ENCODE results near the gene DYNC2I2.
A peak's percentile ranks its signal among the peaks of the same experiment; 100 is the strongest.
"Not testable (repeated sequence)": the region's sequence is repeated elsewhere in the genome, so short reads cannot be mapped to it uniquely, and the experiment has no call there.

Gene DYNC2I2

DNA sequence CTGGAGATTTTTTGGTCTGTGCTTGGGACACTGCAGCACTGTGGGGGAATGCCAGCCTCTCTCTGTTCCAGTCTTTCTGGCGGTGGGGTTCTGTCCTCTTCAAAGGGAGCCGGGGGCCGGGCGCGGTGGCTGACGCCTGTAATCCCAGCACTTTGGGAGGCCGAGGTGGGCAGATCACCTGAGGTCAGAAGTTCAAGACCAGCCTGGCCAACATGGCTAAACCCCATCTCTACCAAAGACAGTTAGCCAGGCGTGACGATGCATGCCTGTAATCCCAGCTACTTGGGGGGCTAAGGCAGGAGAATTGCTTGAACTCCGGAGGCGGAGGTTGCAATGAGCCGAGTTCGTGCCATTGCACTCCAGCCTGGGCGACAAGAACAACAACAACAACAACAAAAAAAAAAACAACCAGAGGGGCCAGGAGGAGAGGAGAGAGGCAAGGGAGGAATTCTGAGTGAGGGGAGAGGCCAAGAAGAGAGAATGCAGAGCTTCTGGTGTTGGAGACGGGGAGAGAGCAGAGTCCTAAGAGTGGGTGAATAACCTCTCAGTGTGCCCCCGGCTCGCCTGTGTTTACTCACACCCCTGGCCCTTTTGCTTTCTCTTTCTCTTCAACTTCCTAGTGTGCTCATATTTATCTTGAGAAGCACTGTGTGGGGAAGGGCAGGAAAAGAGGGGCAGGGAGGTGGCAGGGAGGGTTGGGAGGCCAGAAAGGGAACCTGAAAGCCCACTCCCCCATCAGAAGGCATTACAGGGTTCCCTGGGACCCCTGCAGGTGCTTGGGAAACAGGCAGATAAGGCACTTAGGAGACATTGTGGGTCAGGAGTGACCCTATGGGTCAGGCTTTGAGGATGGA, 29.2 kb upstream of the DYNC2I2 start:
- peak; percentile 81 for DNase-seq (ENCODE audit: low spot score)

DNA sequence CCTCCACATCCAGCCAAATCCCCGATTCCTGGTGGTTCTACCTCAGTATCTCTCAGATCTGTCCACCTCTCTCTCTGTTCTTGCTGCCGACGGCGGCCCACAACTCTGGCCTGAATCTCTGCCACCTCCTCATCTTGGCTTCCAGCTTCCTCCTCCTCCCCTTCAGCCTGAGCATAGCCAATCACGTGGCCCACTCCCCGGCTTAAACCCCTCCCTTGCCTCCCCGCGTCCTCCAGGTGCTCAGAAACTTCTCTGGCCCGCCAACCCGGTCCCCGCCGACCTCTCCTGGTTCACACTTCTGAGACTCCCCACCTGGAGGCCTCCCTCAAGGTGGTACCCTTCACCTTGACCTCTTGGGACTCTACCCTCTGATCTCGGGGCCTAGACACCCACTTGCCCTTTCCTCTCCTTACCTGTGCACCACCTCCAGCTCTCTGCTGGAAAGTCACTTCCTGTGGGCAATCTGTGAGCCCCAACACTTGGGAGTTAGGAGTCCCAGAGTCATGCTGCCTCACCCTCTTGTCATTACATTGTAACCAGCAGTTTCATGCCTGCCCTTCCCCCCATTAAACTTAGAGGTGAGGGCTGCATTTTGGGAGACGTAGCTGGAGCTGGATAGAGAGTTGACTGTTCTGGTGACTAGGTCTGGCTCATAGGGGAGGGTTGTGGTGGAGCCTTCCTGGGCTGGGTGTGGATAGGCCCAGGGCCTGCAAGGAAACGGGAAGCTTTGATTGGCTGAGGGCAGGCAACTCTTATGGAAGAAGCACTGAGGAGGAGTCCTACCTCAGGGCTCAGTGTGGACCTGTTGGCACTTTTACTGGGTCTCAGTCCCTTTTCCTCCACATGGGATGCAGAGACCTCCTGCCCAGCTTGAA, 27.9 kb upstream of the DYNC2I2 start:
- DNase-seq (ENCODE audit: low spot score), result peak; percentile 100

DNA sequence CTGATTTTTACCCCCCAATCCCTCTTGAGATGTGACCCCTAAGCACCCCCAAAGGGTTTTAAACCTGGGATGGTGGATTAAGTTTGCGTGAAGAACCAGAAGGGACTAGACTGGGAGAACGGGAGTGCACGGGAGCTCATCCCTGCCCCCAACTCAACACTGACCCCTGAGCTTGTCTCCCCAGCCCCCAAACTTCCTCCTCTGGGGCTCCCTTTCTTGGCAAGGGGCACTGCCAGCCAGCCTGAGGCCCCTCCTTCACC, 27.3 kb upstream of the DYNC2I2 start:
- no peak for DNase-seq (ENCODE audit: low spot score)

DNA sequence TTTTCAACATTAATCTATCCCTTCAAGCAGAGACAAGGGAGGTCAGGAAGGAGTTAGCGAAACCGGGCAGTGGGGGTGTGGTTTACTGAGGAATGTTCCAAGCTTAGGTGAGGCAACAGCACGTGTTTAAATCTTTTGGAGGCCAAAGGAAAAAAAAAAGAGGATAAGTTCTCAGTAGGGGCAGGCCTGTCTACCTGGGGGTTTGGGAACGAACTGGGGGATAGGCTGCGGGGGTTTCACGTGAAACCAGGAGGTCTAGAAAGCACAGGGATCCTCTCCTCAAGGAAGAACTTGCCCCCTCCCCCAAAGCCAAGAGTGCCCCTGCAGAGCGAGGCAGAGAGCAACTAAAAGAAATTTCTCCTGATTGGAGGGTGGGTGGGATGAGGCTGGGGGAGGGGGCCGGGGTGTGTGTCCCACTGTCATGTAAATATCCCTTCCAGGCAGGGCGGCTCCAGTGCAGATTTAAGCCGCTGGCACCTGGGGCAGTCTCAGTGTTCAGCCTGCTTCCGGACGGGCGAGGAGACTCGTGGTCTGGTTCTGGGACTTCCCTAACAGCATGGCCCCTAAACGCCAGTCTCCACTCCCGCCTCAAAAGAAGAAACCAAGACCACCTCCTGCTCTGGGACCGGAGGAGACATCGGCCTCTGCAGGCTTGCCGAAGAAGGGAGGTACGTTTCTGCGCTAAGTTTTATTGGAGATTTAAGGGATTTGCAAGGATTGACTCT, 26.9 kb upstream of the DYNC2I2 start:
- DNase-seq (ENCODE audit: low spot score), result peak; percentile 79

DNA sequence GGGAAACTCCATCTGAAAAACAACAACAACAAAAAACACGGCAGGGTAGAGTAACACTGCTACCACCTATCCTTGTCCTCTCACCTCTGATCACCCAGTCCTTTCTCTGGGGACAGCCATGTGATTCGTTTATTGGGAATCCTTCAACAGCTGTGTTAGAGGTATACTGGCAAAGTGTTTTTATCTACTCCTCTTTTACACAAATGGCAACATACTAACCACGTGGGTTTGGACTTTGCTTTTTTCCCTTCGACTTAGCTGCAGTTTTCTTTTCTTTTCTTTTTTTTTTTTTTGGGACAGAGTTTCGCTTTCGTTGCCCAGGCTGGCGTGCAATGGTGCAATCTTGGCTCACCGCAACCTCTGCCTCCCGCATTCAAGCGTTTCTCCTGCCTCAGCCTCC, 21.1 kb upstream of the DYNC2I2 start:
- DNase-seq (ENCODE audit: low spot score), result no peak

DNA sequence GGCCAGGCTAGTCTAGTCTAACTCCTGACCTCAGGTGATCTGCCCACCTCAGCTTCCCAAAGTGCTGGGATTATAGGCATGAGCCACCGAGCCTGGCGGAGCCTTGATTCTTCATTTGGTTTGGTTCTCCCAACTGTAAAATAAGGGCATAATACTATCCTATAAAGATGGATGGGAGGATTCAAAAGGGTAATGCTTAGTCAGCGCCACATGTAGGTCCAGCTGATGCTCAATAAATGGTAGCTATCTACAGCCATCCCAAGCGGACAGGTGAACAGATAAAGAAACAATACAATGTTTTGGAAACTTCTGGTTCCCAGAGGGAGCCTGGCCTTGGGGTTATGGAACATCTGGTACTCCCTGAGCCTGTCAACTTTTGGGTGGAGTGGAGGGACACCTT, 18.7 kb upstream of the DYNC2I2 start:
- no peak for DNase-seq (ENCODE audit: low spot score)

DNA sequence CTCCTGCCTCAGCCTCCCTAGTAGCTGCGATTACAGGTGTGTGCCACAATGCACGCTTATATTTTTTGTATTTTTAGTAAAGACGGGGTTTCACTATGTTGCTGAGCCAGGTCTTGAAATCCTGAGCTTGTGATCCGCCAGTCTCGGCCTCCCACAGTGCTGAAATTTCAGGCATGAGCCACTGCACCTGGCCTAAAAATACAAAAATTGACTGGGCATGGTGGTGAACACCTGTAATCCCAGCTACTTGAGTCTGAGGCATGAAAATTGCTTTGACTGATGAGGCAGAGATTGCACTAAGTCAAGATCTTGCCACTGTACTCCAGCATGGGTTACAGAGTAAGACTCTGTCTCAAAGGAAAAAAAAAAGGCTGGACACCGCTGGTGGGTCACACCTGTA, 13.1 kb upstream of the DYNC2I2 start:
- DNase-seq (ENCODE audit: low spot score), result no peak

DNA sequence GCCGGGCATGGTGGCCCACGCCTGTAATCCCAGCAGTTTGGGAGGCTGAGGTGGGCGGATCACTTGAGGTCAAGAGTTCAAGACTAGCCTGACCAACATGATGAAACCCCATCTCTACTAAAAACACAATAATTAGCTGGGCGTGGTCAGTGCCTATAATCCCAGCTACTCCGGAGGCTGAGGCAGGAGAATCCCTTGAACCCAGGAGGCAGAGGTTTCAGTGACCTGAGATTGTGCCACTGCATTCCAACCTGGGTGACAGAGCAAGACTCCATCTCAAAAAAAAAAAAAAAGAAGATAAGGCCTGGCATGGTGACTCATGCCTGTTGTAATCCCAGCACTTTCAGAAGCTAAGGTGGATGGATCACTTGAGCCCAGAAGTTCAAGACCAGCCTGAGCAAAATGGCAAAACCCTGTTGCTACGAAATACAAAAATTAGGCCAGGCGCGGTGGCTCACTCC, 9.9 kb upstream of the DYNC2I2 start:
- DNase-seq (ENCODE audit: low spot score), result peak; percentile 61

DNA sequence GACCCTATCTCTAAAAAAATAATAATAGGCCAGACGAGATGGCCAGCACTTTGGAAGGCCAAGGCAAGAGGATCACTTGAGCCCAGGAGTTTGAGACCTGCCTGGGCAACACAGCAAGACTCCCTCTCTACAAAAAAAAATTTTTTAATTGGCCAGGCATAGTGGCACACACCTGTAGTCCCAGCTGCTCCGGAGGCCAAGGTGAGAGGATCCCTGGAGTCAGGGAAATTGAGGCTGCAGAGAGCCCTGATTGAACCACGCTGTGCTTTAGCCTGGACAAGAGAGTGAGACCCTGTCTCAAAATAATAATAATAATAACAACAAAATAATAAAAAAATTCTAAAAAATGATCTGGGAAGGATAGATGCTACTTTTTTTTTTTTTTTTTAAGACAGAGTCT, 1.1 kb upstream of the DYNC2I2 start:
- no peak for DNase-seq (ENCODE audit: low spot score)

DNA sequence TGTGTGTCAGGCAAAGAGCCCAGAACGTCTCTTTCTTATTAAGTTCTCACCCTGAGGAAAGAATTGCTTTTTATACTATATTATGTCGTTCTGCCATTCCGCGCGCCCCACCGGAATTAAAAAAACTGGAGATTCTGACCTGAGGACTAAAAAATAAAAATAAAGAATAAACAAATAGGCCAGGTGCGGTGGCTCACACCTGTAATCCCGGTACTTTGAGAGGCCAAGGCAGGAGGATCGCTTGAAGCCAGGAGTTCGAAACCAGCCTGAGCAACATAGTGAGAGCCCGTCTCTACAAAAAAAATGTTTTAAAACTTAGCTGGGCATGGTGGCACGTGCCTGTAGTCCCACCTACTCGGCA, 677 bp upstream of the DYNC2I2 start:
- no peak for DNase-seq (ENCODE audit: low spot score)

DNA sequence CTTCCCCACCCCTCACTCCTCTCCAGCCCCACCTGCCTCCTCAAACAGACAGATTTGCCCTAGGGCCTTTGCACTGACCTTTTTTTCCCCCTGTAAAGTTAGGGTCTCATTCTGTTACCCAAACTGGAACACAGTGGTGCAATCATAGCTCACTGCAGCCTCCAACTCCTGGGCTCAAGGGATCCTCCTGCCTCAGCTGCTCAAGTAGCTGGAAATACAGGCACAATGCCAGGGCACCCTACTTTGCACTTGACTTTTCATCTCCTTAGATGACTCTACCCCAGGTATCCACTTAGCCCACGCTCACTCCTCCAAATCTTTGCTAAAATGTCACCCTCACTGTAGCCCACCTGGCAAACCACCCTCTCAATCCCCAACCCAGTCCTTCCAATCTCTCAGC, 2.2 kb downstream of the DYNC2I2 start:
- no peak for DNase-seq (ENCODE audit: low spot score)

DNA sequence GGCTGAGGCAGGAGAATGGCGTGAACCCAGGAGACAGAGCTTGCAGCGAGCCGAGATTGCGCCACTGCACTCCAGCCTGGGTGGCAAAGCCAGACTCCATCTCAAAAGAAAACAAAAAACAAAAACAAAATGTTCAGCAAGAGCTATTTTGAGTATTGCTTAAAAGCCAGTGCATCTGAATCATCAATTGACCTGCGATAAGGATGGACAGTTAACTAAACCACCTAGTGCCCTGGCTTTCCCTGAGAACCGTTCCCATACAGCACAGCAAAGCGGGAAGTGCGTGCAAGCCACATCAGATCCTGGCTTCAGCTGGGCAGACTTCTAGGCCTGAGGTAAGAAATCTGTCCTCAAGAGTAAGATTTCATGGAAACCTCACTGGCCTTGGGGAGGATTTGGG, 2.7 kb downstream of the DYNC2I2 start:
- DNase-seq (ENCODE audit: low spot score), result no peak

DNA sequence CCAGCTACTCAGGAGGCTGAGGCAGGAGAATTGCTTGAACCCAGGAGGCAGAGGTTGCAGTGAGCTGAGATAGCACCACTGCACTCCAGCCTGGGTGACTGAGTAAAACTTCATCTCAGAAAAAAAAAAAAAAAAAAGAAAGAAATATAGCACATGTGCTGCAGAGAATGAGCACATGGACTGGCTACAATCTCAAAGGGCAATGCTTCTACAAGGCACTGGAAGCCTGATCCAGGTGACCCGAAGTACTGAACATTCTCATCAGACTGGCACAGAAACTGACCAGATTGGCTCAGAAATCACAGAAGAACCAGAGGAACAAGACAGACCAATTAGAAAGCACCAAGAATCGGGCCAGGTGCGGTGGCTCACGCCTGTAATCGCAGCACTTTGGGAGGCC, 4.8 kb downstream of the DYNC2I2 start:
- no peak for DNase-seq (ENCODE audit: low spot score)

DNA sequence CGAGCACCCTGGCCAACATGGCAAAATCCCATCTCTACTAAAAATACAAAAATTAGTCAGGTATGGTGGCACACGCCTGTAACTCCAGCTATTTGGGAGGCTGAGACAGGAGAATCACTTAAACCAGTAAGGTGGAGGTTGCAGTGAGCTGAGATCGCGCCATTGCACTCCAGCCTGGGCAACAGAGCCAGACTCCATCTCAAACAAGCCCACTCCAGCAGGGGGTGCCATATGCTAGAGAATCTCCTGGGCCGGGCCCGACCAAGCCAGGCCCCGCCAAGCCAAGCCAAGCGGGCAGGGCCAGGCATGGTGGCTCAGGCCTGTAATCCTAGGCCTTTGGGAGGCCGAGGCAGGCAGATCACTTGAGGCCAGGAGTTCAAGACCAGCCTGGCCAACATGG, 8.4 kb downstream of the DYNC2I2 start:
- not testable (repeated sequence) for DNase-seq (ENCODE audit: low spot score)

DNA sequence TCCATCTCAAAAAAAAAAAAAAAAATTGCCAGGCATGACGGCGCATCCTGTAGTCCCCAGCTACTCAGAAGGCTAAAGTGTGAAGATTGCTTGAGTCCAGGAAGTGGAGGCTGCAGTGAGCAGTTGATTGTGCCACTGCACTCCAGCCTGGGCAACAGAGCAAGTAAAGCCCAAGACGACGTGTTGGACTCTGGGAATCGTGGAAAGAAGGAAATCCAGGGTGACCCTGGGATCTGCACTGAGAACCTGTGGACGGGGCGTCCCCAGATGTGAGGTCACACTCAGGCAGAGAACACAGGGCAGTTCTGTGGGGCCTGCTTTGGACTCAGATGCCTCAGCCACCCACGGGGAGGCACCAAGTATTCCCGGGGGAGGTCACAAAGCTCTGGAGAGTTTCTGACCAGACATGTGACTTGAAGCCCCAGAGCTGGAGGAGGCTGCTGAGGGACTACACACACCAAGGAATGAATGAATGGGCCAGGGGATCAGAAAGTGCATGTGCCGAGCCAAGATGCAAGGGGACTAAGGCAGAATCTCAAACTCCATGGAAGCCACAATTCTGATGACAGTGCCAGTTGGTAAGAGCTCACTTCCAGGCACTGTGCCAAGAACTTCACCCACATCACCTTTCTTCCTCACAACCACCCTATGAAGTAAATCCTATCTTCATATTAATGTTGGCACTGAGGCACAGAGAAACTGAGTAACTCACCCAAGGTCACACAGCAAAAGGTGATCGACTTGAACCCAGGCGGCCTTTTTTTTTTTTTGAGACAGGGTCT, 12.9 kb downstream of the DYNC2I2 start:
- DNase-seq (ENCODE audit: low spot score), result no peak

DNA sequence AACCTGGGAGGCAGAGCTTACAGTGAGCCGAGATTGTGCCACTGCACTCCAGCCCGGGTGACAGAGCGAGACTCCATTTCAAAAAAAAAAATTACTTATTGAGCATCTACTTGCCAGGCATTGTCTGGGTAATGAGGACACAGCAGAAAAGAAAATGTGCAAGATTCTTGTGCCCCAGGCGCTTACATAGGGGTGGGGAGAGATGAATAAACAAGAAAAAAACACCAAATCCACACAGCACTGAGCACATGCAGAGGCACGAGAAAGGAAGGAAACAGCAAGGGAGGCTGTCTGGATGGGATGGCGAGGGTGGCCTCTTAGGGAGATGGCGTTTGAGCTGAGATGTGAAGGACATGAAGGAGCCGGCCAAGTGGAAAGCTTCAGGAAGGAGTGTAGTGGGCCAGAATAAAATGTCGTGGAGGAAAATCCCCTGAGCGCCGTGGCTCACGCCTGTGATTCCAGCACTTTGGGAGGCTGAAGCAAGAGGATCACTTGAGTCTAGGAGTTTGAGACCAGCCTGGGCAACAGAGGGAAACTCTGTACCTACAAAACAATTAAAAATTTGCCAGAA, 13.9 kb downstream of the DYNC2I2 start:
- DNase-seq (ENCODE audit: low spot score), result no peak

DNA sequence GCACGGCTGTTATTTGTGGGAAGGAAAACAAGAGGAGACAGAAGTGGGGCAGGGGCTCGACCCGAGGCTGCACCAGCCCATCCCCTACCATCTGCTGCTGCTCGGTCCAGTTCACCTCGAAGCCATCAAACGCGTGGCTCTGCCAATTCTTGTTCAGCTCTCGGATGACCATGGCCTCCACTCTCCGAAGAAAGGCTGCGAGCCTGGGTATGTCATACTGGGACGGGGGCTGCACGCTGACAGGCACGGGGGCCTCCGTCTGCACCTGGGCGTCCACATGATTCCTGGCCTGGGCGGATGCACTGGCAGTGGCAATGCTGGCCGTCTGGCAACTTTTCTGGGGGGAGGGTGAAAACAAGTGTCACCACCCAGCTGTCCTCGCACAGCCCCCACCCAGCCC, 16.0 kb downstream of the DYNC2I2 start:
- DNase-seq (ENCODE audit: low spot score), result no peak

DNA sequence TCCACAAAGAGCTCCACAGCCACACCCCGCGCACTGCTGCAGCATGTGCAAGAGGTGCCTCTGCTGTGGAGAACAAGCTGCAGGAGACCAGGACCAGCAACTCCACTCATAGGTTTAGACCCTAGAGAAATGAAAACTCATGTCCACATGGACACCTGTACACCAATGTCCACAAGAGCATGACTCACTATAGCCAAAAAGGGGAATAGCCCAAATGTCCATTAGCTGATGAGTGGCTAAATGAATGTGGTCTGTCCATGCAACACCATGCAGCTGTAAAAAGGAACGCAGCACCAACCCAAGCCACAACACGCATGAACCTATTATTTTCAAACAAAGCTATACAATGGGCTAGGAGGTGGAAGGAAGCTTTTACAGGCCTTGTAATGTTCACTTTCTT, 18.1 kb downstream of the DYNC2I2 start:
- DNase-seq (ENCODE audit: low spot score), result no peak

DNA sequence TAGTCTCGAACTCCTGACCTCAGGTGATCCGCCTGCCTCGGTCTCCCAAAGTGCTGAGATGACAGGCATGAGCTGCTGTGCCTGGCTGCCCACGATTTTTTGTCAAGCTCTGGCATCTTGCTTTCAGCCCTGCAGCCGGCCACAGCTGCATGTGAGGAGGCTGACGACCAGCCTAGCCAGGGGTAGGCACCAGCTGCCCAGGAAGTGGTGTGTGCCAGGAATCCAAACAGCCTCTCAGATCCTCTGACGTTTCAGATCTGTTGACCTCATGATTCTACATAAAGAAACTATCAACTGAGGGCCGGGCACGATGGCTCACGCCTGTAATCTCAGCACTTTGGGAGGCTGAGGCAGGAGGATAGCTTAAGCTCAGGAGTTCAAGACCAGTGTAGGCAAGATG, 19.0 kb downstream of the DYNC2I2 start:
- DNase-seq (ENCODE audit: low spot score), result no peak

DNA sequence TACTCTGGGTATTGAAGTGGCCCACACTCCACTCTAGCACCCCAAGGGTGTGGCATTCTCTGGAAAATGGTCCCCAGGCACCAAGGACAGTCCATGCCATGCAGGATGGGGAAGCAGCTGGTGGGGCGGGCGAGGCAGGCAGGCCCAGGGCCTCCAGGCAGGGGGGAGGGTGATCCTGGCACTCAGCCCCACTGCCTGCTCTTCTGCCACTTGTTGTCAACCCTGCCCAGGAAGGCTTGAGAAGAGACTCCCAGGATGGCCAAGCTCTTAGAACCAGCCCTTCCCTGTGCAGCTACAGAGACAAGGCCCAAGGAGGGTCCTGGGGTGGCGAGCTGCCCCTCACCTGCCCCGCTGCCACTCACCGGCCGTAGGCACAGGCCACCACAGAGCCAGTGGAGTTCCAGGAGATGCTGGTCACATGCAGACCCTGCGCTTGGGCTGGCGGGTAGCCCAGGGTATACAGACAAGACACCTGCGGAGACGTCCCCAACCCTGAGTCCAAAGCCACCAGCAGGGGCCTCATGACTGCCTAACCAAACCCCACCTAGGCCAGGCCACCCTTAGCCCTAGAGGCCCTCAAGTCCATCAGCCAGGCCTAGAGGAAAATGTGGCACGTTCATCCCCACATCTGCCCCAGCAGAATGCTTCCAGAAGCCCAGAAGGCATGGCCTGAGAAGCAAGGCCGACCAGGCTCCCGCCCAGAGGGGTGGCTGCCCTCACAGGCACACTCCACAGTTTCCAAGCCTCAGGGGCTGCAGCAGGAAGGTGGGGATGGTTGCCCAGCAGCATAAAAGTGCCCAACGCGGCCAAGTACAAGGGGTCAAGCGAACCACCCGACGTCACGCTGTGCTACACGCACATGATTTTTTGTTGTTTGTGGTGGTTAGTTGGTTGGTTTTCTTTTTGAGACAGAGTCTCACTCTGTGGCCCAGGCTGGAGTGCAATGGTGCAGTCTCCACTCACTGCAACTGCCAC, 19.8 kb downstream of the DYNC2I2 start:
- DNase-seq (ENCODE audit: low spot score), result no peak

DNA sequence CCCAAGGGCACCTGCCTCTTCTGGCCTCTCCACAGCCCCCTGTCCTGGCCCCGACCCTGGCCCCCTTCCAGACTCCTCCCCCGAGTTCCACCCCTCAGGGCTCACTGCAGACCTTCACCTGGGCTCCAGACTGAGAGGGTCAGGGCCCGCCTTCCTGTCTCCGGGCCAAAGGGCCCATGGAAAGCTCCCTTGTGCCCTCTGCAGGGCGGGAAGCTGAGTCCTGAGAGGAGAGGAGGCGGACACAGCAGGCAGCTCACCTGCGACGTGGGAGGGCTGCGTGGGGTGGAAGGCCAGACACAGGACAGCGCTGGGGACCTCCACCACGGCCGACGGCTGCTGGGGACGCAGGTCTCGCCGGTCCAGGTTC, 20.6 kb downstream of the DYNC2I2 start:
- DNase-seq (ENCODE audit: low spot score), result no peak

Data from RKO (cell line).